Cardiac muscle cell (in vitro differentiated cells and primary cell): ENCODE data around the gene GCK. TPM values are rescaled to one million over a fixed set of nuclear protein-coding genes. Genes with fewer than 3 reads are reported as not detected.

Experiments used
- DNase-seq, 2 donors: peaks; one replicate each; pipeline versions ENCODE4 v3.0.0 to v3.0.0-alpha.2; 2010 to 2017; ENCODE audit warnings: low read depth in 1 of 2, low spot score in 1 of 2
- H3K27ac ChIP-seq: fragments of 200-600 bp; sonication (generic); 2 replicates; pipeline ENCODE4 v1.5.1; 2016
- H3K27me3 ChIP-seq: fragments of 200-600 bp; sonication (generic); 2 replicates; pipeline ENCODE4 v1.6.0; 2016; ENCODE audit warnings: control low read depth
- H3K36me3 ChIP-seq: fragments of 200-600 bp; sonication (generic); 2 replicates; pipeline ENCODE4 v1.5.1; 2016; ENCODE audit warnings: control low read depth
- H3K4me1 ChIP-seq: fragments of 200-600 bp; sonication (generic); 2 replicates; pipeline ENCODE4 v1.8.1; 2017; ENCODE audit warnings: low read depth, mild to moderate bottlenecking, mixed run types
- H3K4me3 ChIP-seq: fragments of 200-600 bp; sonication (generic); 2 replicates; pipeline ENCODE4 v1.5.1; 2016; ENCODE audit warnings: mild to moderate bottlenecking
- H3K9me3 ChIP-seq: fragments of 200-600 bp; sonication (generic); 2 replicates; pipeline ENCODE4 v1.5.1; 2017; ENCODE audit warnings: low read depth, mild to moderate bottlenecking, control low read depth
- polyA plus RNA-seq: library from polyadenylated mRNA; unstranded; fragments of >200 nt; fragmentation: Nextera tagmentation; extraction: Ambion mirVana; gene quantifications from 2 replicates; pipeline ENCODE4 v1.2.1, GENCODE V29; 2016
- total RNA-seq: library from RNA; depleted of rRNA; stranded (reverse); fragments of >200 nt; gene quantifications from 2 replicates; pipeline ENCODE4 v1.2.3, GENCODE V29; 2016
- TF ChIP-seq, protein P1 (sequence below): IDR thresholded peaks from 2 replicates; pipeline ENCODE4 v1.5.1; 2012; ENCODE audit warnings: low read depth, mild to moderate bottlenecking, low read length

The GCK gene
- total and polyA plus RNA-seq, 2 experiments from 2014 or later, result 26.7 to 46.4 TPM

DNA sequence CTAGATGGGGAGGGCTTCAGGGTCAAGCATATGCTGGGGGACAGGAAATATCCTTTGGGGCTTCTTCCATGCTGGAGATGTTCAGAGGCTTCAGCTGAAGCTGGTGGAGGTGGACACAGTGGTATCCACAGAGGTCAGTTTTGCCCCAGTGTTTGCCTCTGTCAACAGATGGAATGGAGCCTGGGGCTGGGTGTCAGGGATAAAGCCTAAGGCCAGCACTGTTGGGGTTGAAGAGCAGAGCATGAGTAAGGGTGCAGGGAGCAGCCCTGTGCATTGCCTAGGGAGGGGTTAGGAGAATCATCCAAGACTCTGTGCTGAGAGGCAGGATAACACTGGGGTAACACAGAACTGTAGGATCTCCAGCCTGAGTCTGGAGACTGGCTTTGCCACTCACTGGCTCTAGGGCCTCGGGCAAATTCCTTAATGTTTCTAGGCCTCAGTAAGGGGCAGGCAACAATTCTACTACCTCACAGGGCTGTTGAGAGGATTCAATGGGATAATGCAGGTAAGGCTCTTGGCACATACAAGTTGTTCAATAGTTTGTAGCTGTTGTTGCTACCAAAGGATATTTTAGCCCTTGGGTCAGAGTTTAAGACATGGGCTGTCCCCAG, 26.3 kb downstream of the GCK start:
- Histone ChIP-seq H3K27me3 (no peaks in the 10 kb centered on the region), H3K9me3 (no peaks in the 10 kb centered on the region), H3K27ac (no peak overlapping the region), H3K4me3 (no peak overlapping the region), H3K4me1 (no peaks in the 10 kb centered on the region), H3K36me3 (no peaks in the 10 kb centered on the region)
- TF ChIP-seq, protein P1, sequence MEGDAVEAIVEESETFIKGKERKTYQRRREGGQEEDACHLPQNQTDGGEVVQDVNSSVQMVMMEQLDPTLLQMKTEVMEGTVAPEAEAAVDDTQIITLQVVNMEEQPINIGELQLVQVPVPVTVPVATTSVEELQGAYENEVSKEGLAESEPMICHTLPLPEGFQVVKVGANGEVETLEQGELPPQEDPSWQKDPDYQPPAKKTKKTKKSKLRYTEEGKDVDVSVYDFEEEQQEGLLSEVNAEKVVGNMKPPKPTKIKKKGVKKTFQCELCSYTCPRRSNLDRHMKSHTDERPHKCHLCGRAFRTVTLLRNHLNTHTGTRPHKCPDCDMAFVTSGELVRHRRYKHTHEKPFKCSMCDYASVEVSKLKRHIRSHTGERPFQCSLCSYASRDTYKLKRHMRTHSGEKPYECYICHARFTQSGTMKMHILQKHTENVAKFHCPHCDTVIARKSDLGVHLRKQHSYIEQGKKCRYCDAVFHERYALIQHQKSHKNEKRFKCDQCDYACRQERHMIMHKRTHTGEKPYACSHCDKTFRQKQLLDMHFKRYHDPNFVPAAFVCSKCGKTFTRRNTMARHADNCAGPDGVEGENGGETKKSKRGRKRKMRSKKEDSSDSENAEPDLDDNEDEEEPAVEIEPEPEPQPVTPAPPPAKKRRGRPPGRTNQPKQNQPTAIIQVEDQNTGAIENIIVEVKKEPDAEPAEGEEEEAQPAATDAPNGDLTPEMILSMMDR, result no peak
- DNase-seq, result no peak

DNA sequence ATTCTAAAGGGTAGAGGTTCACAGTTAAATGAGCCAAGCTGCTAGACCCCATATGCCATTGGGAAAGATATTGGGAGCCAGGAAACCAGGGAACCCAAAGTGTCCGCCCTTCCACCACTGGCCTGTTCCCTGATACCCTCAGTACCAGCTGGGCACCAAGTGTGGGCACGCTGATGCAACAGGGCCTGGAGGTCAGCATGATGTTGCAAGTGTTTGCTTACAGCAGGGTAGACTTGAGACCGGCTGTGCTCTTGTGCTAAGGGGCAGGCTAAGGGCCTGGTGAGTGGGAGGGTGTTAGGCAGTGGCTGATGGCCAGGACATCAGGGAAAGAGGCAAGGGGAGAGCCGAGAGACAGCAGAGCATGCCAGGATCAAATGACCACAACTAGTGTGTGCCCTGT, 27.1 kb downstream of the GCK start:
- Histone ChIP-seq H3K4me3 (no peak overlapping the region), H3K4me1 (no peaks in the 10 kb centered on the region), H3K27me3 (no peaks in the 10 kb centered on the region), H3K27ac (no peak overlapping the region), H3K36me3 (no peaks in the 10 kb centered on the region), H3K9me3 (no peaks in the 10 kb centered on the region)
- TF ChIP-seq, protein P1, result no peak
- peak in 1 of 2 donors; percentile 25 for DNase-seq

DNA sequence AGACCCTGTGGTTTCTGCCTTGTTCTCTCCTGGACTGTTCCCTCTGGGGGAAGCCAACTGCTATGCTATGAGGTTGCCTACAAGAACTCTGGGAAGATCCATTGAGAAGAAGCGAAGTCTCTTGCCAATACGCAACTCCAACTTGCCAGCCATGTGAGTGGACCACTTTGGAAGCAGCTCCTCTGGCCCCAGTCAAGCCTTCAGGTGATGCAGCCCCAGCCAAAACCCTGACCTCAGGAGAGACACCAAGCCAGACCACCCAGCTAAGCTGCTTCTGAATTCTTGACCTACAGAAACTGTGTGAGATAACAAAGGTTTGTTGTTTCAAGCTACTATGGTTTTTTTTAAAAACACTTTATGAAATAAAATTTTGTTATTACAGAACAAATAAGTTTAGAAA, 27.9 kb downstream of the GCK start:
- Histone ChIP-seq H3K27me3 (no peaks in the 10 kb centered on the region), H3K4me1 (no peaks in the 10 kb centered on the region), H3K27ac (no peak overlapping the region), H3K36me3 (no peaks in the 10 kb centered on the region), H3K4me3 (no peak overlapping the region), H3K9me3 (no peaks in the 10 kb centered on the region)
- no peak for DNase-seq
- TF ChIP-seq, protein P1, result no peak

DNA sequence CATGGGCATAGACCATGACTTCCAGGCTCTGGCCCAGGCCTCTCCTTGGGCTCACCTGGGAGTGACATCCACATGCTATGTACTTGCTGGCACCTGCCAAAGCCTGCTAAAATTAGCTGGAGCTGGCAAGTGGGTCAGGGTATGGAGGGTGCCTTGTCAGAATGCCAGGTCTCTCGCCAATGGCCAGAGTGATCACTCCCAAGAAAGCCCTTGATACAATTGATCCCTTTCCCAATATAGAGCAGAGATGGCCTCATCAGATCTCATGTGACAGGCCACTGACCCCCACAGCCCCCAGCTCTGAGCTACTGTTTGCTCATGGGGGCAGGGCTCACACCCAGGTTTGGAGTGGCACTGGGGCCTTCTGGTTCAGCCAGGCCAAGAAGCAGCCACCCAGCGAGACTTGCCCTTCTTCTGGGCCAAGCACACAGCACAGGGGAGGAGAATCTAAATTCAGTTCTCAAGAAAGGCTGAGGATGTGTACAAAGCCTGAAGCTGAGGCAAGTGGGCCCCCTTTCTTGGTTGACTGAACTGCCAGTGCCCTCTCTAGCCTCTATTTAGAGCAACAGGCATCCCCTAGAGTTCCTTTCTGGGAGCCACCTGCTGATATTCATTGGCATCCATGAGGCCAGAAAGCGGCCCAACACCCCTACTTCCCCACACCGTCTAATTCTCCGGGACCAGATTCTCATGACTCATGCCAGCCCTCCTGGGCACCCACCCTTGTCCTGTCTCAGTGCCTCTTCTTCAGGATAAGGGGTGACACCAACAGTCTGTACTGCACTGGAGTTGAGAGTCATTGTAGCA, 29.2 kb downstream of the GCK start:
- no peak for DNase-seq
- Histone ChIP-seq H3K27ac (no peak overlapping the region), H3K4me1 (no peaks in the 10 kb centered on the region), H3K27me3 (no peaks in the 10 kb centered on the region), H3K36me3 (no peaks in the 10 kb centered on the region), H3K4me3 (no peak overlapping the region), H3K9me3 (no peaks in the 10 kb centered on the region)
- TF ChIP-seq, protein P1, result no peak

DNA sequence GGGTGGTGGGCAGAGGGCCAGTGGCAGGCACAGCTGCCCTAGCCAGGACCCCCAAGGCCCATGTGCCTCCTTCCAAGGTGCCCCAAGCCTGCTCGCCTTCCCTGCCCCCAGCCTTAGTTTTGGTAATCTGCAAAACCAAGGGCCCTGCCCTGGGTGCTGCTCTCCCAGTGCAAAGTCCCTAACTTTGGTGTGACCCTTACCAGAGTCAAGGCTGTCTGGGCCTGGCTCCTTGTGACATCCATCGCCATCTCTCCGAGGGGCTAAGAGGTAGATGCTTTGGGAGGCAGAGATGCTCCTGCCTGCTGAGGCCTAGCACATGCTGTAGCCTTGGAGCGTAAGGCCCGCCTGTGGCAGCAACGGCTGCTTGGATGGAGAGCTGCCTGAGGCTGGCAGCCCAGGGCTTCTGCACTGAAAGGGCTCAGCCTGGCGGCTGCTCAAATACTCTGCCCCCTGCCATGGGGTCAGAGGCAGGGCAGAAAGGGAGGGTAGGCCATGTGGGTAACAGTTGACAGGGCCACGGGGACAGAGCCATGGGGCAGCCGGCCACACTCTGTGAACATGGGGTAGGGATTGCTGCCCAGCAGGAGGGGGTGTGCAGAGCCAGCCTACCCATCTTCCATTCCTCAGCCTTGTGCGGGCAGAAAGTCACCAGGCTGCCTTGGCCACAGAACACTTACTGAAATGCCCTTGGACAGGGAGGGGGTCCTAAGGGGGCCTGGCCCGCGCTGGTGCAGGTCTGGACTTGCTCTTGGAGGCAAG, 30.2 kb downstream of the GCK start:
- Histone ChIP-seq H3K27me3 (no peaks in the 10 kb centered on the region), H3K36me3 (no peaks in the 10 kb centered on the region), H3K4me3 (no peak overlapping the region), H3K4me1 (no peaks in the 10 kb centered on the region), H3K9me3 (no peaks in the 10 kb centered on the region), H3K27ac (no peak overlapping the region)
- TF ChIP-seq, protein P1, result no peak
- no peak for DNase-seq
